ENCODE results near the gene ZMYM1.

- no peak for TF ChIP-seq YY1 (IDR thresholded peaks at IDR 0.05; ENCODE audit: insufficient read depth, insufficient read length)
- no peak for TF ChIP-seq ZNF274 (IDR thresholded peaks at IDR 0.05; ENCODE audit: low read depth, low read length)
These were observed 5.8 kb upstream of the ZMYM1 start for GRCh38 chr1:35073265-35073811.
